Measurements from ENCODE around the gene FOXN1. TPM values are rescaled to one million over a fixed set of nuclear protein-coding genes. Genes with fewer than 3 reads are reported as not detected.
A peak's percentile ranks its signal among the peaks of the same experiment; 100 is the strongest.
"Not testable (repeated sequence)": the region's sequence is repeated elsewhere in the genome, so short reads cannot be mapped to it uniquely, and the experiment has no call there.

FOXN1 gene
- total RNA-seq, 1 experiment from 2014 or later: not detected

DNA sequence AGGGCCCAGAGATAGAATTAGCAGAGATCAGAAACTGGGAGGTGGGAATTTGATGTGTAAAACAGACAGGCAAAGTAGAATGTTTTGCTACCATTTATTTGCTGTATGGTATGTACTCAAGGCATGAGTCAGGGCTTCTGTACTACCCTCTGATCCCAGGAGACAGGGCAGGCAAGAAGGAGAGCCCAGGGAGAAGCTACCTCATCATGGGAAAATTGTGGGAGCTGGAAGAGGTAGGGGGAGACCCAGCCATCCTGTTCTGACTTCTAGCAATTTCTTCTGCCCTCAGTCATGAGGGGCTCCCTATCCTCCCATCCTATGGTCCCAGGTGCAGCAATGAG, 66.9 kb downstream of the FOXN1 start:
- DNase-seq (ENCODE audit: low read depth): peak; percentile 24

DNA sequence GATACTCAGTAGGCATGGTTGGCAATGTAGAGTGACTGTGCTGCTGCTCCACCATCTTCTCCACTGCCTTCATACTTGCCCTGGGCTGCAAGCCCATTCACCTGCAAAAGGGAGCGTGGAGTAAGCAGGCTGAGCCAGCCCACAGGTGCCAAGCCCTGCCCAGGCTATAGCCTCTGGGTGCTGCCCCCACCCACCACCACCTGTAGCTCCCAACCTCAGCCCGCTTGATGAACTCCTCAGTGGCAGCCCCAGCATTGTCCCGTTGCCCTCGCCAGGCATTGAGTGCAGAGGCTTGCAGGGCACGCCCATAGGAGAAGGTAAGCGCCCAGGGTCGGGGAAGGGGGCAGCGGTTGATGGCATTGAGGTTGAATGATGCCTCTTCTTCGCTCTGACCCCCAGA, 67.4 kb downstream of the FOXN1 start:
- no peak for DNase-seq (ENCODE audit: low read depth)

DNA sequence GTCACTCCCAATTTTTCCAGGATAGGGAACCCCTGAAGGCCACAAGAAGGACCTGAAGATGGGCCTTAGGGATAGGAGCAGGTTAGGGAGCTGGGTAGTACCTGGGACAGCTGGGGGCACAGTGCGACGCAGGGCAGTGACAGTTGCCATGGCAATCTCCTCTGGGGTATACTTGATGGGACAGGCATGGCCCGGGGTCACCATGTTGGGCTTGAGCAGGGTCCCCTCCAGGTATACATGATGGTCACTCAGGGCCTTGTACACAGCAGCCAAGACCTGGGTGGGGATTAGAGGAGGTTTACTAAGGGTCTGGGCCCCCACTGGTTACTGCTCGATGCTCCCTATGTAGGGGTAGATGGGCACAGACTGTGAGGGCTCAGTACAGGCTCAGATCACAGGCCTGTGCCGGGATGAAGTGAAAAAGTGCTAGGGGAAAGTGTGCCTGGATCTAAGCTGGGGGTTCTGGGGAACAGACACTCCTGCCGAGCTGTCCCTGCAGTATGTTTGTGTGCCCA, 67.9 kb downstream of the FOXN1 start:
- no peak for DNase-seq (ENCODE audit: low read depth)

DNA sequence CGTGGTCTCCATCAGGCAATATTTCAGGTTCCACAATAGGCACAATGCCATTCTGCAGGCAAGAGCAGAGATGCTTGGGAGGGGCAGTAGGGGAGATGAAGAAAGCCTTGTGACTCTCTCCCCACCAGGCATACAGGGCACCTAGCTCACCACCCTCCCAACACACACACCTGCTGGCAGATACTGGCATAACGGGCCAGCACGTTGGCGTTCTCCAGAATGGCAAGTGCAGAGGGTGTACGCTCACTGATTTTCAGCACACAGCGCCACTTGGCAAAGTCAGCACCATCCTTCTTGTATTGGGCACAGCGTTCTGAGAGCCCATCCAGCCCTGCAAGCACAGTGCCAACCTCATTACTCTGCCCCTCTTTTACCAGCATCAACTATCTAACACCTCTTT, 68.4 kb downstream of the FOXN1 start:
- no peak for DNase-seq (ENCODE audit: low read depth)

DNA sequence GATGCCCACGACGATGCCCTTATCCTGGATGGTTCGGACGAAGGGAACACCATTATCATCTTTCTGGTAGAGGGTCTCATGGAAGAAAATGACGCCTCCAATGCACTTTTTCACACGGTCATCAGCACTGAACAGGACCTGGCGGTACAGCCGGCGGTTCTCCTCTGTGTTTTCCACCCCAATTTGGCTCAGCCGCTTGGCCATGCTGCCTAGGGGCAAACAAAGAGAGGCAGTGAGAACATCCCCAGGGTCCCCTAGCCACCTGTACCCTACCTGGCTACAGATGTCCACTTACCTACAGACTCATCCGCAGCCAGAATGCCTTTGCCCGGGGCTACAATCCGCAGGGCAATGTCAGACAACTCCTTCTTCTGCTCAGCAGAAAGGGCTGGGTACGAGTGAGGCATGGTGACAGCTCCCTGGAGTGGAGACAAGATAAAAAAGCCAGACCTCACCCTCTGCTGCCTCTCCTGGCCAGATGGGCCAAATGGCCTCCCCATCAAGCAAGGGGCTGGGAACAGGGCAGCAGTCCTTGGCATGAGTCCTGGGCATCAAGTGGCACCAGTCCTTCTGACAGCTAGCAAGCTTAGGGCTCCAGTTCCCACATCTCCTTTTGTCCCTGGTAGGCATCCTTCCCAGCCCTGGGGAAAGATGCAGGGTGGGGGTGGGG, 69.1 kb downstream of the FOXN1 start:
- DNase-seq (ENCODE audit: low read depth): no peak

DNA sequence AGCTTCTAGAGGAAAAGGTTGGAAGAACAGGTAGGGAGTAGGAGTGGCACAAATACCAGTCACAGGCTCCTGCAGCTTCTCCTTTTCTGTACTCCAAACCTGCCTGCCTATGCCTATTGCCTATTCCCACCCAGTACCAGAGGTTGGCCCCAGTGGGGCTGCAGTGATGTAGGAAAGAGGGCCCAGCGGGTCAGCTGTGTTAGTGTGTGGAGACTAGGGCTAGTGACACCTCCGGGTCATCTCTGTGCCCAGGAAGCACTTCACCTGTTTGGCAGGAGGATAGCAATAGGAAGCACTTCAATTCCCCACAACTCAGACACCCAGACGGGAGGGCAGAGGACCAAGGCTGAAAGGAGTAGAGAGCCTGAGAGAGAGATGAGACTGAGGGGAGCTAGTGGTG, 69.9 kb downstream of the FOXN1 start:
- DNase-seq (ENCODE audit: low read depth): not testable (repeated sequence)

DNA sequence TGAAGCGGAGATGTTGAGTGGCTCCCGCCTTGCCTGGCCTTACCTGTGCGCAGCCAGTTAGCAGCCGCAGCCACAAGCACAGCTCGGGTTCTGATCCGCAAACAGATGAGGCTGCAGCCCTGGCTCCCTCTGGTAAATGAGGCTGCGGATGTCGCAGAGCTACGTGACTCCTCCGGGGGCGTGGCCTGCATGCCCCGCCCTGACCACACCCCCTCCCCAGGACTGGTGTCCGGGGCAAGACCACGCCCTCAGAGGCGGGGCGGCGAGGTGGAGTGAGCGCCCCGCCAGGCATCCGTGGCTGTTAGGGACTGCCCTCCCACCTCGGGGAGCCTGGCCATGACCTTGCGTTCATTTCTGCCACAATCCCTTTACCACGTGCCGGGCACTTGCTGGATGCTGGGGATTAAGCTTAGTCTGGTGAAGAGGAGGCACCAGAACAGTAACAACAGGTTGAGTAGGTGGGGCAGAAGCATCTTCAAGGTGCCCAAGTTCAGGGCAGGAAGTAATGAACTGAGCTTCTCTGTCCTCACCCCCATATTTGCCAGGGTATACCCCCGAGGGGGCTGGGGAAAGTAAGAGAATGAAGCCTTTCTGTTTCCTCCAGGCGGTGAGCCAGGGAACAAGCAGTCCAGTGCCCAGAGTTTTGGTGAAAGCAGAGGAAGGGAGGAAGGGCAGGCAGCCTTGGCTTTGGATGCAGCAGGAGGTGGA, 70.8 kb downstream of the FOXN1 start, which contains the start of gene ALDOC:
ALDOC (minus strand) TSS at position 138 of the 708 bp plus-strand sequence. CDS start 1,363 bp downstream, outside the sequence.
- peak; percentile 82 for DNase-seq (ENCODE audit: low read depth)

DNA sequence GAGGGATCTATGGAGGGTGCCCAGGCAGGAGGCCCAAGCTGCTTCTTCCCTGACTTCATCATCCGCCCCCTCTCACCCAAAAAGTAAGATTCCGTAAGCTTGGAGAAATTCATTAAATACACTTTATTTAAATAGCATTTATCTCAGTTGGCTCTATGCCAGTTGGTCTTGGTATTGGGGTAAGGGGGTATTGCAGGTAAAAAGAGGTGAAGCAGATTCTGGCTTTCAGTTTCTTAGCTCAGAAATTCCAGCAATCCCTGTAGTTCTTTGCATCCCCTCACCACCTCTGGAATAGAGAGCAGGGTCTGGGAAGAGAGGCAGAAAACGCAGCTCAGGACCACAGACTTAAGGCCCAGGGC, 71.3 kb downstream of the FOXN1 start:
- DNase-seq (ENCODE audit: low read depth): no peak

DNA sequence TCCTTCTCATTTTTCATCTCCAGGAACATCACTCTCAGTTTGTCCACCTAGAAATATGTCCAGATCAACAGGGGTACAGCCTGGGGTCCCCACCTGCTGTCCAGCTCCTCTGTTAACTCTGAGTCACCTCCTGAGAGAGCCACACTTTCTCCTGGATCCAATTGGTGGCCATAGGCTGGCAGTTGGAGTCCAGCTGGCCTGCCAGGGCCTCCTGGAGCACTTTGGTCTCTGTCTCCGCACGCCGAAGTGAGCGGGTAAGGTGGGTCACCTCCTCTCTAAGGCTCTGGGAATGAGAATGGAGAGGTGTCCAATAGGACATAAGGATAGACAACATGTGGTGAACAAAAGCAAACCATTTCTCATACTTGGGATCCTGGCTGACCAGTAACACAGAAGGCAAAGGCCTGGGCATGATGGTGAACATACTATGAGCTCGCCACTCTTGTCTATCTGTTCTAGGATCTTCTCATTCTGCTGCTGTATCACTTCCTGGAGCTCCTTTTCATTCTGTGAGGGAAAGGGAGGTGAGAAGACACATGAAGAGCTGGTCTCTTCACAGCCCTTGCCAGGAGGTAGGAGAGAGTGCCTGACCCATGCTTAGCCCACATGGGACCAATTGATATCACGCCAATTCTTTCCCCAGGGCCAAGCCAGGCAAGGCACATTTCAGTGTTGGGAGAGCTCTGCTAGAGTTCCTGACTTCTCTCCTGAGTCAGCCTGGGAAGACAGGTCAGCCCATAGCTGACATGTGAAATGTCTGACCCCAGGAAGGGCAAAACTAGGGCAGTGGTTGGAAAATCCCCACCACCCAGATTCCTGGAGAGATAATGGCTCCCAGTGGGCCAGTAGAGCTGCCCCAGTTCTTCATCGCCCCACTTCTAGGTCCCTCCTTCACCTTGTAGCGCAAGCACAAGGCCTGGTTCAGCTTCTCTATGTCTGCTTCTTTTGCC, 72.4 kb downstream of the FOXN1 start:
- DNase-seq (ENCODE audit: low read depth): no peak

DNA sequence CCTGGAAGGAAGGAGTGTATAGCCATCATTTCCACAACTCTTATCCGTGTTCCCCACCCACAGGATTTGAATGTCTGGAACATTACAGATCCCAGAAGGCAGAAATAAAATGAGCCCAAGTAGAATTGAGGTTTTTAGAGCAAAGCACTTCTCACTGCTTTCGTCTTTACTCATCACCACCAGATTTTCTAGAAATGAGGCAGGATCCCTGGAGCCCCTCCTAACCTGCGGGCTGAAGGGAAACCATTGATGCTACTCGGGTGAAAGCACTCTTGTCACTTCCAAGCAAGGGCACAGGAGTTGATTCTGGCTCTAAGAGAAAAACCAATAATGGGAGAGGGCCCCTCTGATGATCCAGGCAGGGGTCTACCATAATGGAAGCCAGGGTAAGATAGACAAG, 73.4 kb downstream of the FOXN1 start:
- DNase-seq (ENCODE audit: low read depth): no peak

DNA sequence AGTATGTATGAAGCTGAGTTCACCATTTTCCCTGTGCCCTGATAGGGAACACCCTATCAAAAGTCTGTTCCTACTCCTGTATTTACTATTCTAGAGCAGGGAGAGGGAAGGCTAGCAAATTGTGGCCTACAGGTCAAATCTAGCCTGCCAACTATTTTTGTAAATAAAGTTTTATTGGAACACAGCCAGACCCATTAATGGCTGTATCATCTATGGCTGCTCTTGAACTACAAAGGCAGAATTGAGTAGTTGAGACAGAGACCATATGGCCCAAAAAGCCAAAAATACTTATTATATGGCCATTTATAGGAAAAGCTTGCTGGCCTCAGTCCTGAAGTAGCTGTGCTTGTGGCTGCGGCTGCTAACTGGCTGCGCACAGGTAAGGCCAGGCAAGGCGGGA, 74.8 kb downstream of the FOXN1 start:
- no peak for DNase-seq (ENCODE audit: low read depth)

DNA sequence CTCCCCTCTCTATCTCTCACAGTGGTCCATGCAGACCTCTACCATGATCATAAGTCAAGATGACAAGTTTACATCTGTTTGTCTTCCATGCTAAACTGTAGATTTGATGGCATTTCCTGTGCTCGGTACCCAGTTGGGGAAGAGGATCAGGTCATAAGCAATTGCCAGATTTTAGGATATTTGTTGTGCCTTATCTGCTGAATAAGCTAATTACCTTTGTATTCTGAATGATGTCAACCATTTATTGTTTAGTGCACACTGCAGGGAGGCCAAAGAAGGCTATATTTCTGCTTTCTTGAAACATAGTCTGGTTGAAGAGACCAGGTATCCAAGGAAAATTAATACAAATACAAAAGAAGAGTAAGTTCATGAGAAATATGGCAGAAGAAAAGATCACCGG, 76.4 kb downstream of the FOXN1 start:
- DNase-seq (ENCODE audit: low read depth): no peak

DNA sequence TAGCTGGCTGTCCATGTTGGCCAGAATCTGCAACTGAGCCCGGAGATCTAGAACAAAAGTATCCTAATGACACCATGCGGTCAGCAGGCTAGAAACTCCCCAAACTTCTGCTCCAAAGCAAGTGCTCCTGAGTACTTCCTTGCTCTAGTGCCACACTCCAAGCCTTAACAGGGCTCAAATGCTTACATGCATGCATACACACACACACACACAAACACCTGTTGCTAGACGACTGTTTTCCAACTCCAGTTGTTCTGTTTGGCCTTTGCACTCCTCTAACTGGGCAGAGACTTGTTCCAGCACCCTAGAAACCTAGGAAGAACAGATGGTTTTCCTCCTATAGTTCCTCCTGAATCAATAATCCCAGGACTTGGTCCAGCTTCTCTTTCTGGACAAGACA, 78.3 kb downstream of the FOXN1 start:
- DNase-seq (ENCODE audit: low read depth): no peak

DNA sequence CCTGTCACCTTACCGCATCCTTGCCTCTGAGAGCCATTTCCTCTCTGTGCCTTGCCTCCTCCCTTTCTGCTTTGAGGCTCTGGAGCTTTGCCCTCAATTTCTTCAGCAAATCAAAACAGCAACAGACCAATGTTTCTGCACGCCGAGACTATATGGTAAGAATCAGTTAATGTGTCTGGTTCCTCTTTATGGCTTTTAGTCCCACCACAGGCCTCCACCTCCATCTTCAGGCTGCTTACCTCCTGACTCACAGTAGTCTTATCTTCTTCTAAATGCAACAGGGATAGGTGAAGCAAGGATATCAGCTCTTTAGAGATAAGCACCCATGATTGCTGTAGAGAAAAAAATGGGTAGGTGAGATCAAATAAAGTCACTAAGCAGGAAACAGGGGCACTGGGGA, 79.7 kb downstream of the FOXN1 start:
- no peak for DNase-seq (ENCODE audit: low read depth)

Other genes starting within 250 kb of the FOXN1 start
- gene TMEM97, start 187.1 kb upstream of the FOXN1 start, total RNA-seq (2014; rRNA removed): 24.9 and 27.2 TPM in 2 replicates
- 26.5 and 27.3 TPM in 2 replicates for gene IFT20, start 170.9 kb upstream of the FOXN1 start, total RNA-seq (2014; rRNA removed)
- 18.0 and 19.7 TPM in 2 replicates for gene TNFAIP1, start 170.6 kb upstream of the FOXN1 start, total RNA-seq (2014; rRNA removed)
- 121 and 127 TPM in 2 replicates for gene POLDIP2, start 148.8 kb upstream of the FOXN1 start, total RNA-seq (2014; rRNA removed)
- not detected in 2 replicates for gene SEBOX, start 141.1 kb upstream of the FOXN1 start, total RNA-seq (2014; rRNA removed)
- 0.40 TPM in 1 of 2 replicates, not detected in the other for gene VTN, start 136.0 kb upstream of the FOXN1 start, total RNA-seq (2014; rRNA removed)
- 13.5 and 18.5 TPM in 2 replicates for gene SARM1, start 134.7 kb upstream of the FOXN1 start, total RNA-seq (2014; rRNA removed)
- gene SLC46A1, start 100.1 kb upstream of the FOXN1 start, total RNA-seq (2014; rRNA removed): 1.0 and 1.2 TPM in 2 replicates
- not detected in 2 replicates for gene SLC13A2, start 32.7 kb upstream of the FOXN1 start, total RNA-seq (2014; rRNA removed)
- gene UNC119, start 46.3 kb downstream of the FOXN1 start, total RNA-seq (2014; rRNA removed): 44.3 and 47.6 TPM in 2 replicates
- 45.2 and 65.0 TPM in 2 replicates for gene PIGS, start 65.2 kb downstream of the FOXN1 start, total RNA-seq (2014; rRNA removed)
- gene ALDOC, start 70.5 kb downstream of the FOXN1 start, total RNA-seq (2014; rRNA removed): 38.5 and 47.4 TPM in 2 replicates
- gene SPAG5, start 92.7 kb downstream of the FOXN1 start, total RNA-seq (2014; rRNA removed): 89.8 and 106 TPM in 2 replicates
- 3.5 and 6.1 TPM in 2 replicates for gene RSKR, start 107.8 kb downstream of the FOXN1 start, total RNA-seq (2014; rRNA removed)
- gene BLTP2, start 138.8 kb downstream of the FOXN1 start, total RNA-seq (2014; rRNA removed): 119 and 139 TPM in 2 replicates
- gene SDF2, start 155.6 kb downstream of the FOXN1 start, total RNA-seq (2014; rRNA removed): 47.5 and 47.6 TPM in 2 replicates
- gene SUPT6H, start 155.9 kb downstream of the FOXN1 start, total RNA-seq (2014; rRNA removed): 31.8 and 39.8 TPM in 2 replicates
- gene PROCA1, start 205.5 kb downstream of the FOXN1 start, total RNA-seq (2014; rRNA removed): 1.2 and 2.4 TPM in 2 replicates
- 396 and 449 TPM in 2 replicates for gene RAB34, start 211.5 kb downstream of the FOXN1 start, total RNA-seq (2014; rRNA removed)
- gene RPL23A, start 213.6 kb downstream of the FOXN1 start, total RNA-seq (2014; rRNA removed): 312 and 418 TPM in 2 replicates
- gene TLCD1, start 219.9 kb downstream of the FOXN1 start, total RNA-seq (2014; rRNA removed): 9.2 and 9.9 TPM in 2 replicates
- gene NEK8, start 222.4 kb downstream of the FOXN1 start, total RNA-seq (2014; rRNA removed): 2.2 and 3.4 TPM in 2 replicates
- gene TRAF4, start 237.7 kb downstream of the FOXN1 start, total RNA-seq (2014; rRNA removed): 37.4 and 57.5 TPM in 2 replicates